H1 (cell line): ENCODE measurements around the gene ATP5PB. TPM values are rescaled to one million over a fixed set of nuclear protein-coding genes. Genes with fewer than 3 reads are reported as not detected.

Experiments
- CTCF ChIA-PET: fragments of 300-600 bp; sonication (Branson Sonifier 250); formaldehyde crosslinking; loops from one replicate; lab custom pipeline; 2021; ENCODE audit not compliant: partially characterized antibody; lab: Charles Lee
- POLR2A ChIA-PET: fragments of 300-600 bp; sonication (Branson Sonifier 250); formaldehyde crosslinking; loops from one replicate; lab custom pipeline; 2021; ENCODE audit warnings: inconsistent platforms; ENCODE audit not compliant: partially characterized antibody; lab: Charles Lee
- DNase-seq, 2 experiments: peaks; one replicate each; pipeline versions ENCODE4 v3.0.0 to v3.0.0-alpha.2; 2010 to 2022; ENCODE audit warnings: low spot score in 2 of 2, low read depth in 1 of 2, mixed read lengths in 1 of 2
- FAIRE-seq: peaks from 2 replicates; lab custom pipeline; 2011; peaks lifted over from hg19 to GRCh38; lab: Jason Lieb, UNC
- H2AFZ ChIP-seq: 2 replicates; pipeline ENCODE4 v1.8.1; 2012; ENCODE audit warnings: low read length, inconsistent platforms
- H2AK5ac ChIP-seq: 2 replicates; pipeline ENCODE4 v1.6.1; 2013; ENCODE audit warnings: low read depth, low read length
- H2BK120ac ChIP-seq: replicated peaks from 2 replicates; pipeline ENCODE3; 2013; ENCODE audit warnings: low read depth, low read length, inconsistent platforms
- H2BK12ac ChIP-seq: 2 replicates; pipeline ENCODE4 v1.6.1; 2013; ENCODE audit warnings: low read depth, low read length
- H2BK15ac ChIP-seq: 2 replicates; pipeline ENCODE4 v1.6.1; 2013; ENCODE audit warnings: low read length
- H2BK20ac ChIP-seq: 2 replicates; pipeline ENCODE4 v1.6.1; 2013; ENCODE audit warnings: low read length
- H2BK5ac ChIP-seq: 2 replicates; pipeline ENCODE4 v1.6.1; 2013; ENCODE audit warnings: low read depth, low read length
- H3K14ac ChIP-seq: 2 replicates; pipeline ENCODE4 v1.6.1; 2013; ENCODE audit warnings: inconsistent platforms; ENCODE audit not compliant: insufficient read length
- H3K18ac ChIP-seq: 2 replicates; pipeline ENCODE4 v1.6.1; 2013; ENCODE audit warnings: low read length; ENCODE audit errors: extremely low read depth
- H3K23ac ChIP-seq: 2 replicates; pipeline ENCODE4 v1.6.1; 2013; ENCODE audit warnings: inconsistent platforms; ENCODE audit not compliant: insufficient read length
- H3K23me2 ChIP-seq: 2 replicates; pipeline ENCODE4 v1.6.1; 2013; ENCODE audit warnings: low read depth, low read length
- H3K27ac ChIP-seq: 2 replicates; pipeline ENCODE4 v1.6.1; 2011; ENCODE audit warnings: low read depth, low read length, inconsistent platforms
- H3K27me3 ChIP-seq, 4 experiments: replicated peaks in 1 of 4; 1 replicate in 1 of 4; 2 replicates in 3 of 4; pipeline versions ENCODE4 v1.6.1 to v1.8.1; 2011 to 2013; ENCODE audit warnings: low read length in 3 of 4, mild to moderate bottlenecking in 3 of 4, inconsistent platforms in 2 of 4, mixed read lengths in 2 of 4, moderate library complexity in 1 of 4; ENCODE audit not compliant: control insufficient read depth in 3 of 4, insufficient read depth in 3 of 4; ENCODE audit errors: extremely low read depth in 1 of 4
- H3K36me3 ChIP-seq, 4 experiments: 2 replicates each; pipeline versions ENCODE4 v1.6.1 to v1.8.1; 2011 to 2013; ENCODE audit warnings: mild to moderate bottlenecking in 4 of 4, low read length in 3 of 4, moderate library complexity in 2 of 4, control low read depth in 1 of 4, inconsistent platforms in 1 of 4; ENCODE audit not compliant: insufficient read depth in 4 of 4, control insufficient read depth in 2 of 4
- H3K4ac ChIP-seq: replicated peaks from 2 replicates; pipeline ENCODE3; 2013; ENCODE audit warnings: low read length, low read depth, mixed read lengths, inconsistent platforms; ENCODE audit not compliant: insufficient read length
- H3K4me1 ChIP-seq, 4 experiments: replicated peaks in 1 of 4; 1 replicate in 1 of 4; 2 replicates in 3 of 4; pipeline versions ENCODE4 v1.6.1 to v1.8.1; 2011 to 2013; ENCODE audit warnings: low read length in 3 of 4, inconsistent platforms in 2 of 4, mixed read lengths in 1 of 4; ENCODE audit not compliant: insufficient read depth in 4 of 4, control insufficient read depth in 3 of 4
- H3K4me2 ChIP-seq, 2 experiments: 2 replicates each; pipeline versions ENCODE4 v1.6.1 to v1.8.1; 2011 to 2013; ENCODE audit warnings: low read depth in 2 of 2, low read length in 2 of 2, control low read depth in 1 of 2, inconsistent platforms in 1 of 2, mild to moderate bottlenecking in 1 of 2; ENCODE audit not compliant: insufficient read depth in 1 of 2
- H3K4me3 ChIP-seq, 4 experiments: fragments of 200-600, 300-600 bp in 1 of 4; sonication (generic), shearing (Covaris generic), sonication (Bioruptor Twin) in 1 of 4; 2 replicates each; pipeline versions ENCODE4 v1.5.1 to v1.8.1; 2011 to 2016; ENCODE audit warnings: low read length in 4 of 4, low read depth in 3 of 4, control low read depth in 2 of 4, inconsistent platforms in 2 of 4, mild to moderate bottlenecking in 2 of 4, mixed read lengths in 1 of 4, moderate library complexity in 1 of 4; ENCODE audit not compliant: insufficient read depth in 2 of 4; ENCODE audit errors: extremely low read depth in 1 of 4
- H3K56ac ChIP-seq: replicated peaks from 2 replicates; pipeline ENCODE3; 2013; ENCODE audit warnings: low read depth, mild to moderate bottlenecking, mixed read lengths, low read length, inconsistent platforms; ENCODE audit not compliant: insufficient read length
- H3K79me1 ChIP-seq: 2 replicates; pipeline ENCODE4 v1.6.1; 2013; ENCODE audit warnings: low read depth, low read length, control low read depth
- H3K79me2 ChIP-seq, 2 experiments: 2 replicates each; pipeline versions ENCODE4 v1.6.1 to v1.8.1; 2012 to 2013; ENCODE audit warnings: low read length in 2 of 2, mild to moderate bottlenecking in 2 of 2, inconsistent platforms in 1 of 2; ENCODE audit not compliant: insufficient read depth in 2 of 2, control insufficient read depth in 1 of 2
- H3K9ac ChIP-seq, 4 experiments: replicated peaks in 1 of 4; 1 replicate in 1 of 4; 2 replicates in 3 of 4; pipeline versions ENCODE4 v1.6.1 to v1.8.1; 2011 to 2013; ENCODE audit warnings: low read depth in 3 of 4, low read length in 3 of 4, control low read depth in 2 of 4, mild to moderate bottlenecking in 2 of 4, moderate library complexity in 2 of 4, inconsistent platforms in 1 of 4; ENCODE audit errors: extremely low read depth in 1 of 4
- H3K9me3 ChIP-seq, 2 experiments: 2 replicates each; pipeline versions ENCODE4 v1.6.1 to v1.8.1; 2012 to 2013; ENCODE audit warnings: mild to moderate bottlenecking in 2 of 2, moderate library complexity in 2 of 2, control low read depth in 1 of 2, inconsistent platforms in 1 of 2, low read depth in 1 of 2, low read length in 1 of 2, mixed read lengths in 1 of 2; ENCODE audit not compliant: insufficient read depth in 2 of 2
- H4K20me1 ChIP-seq, 2 experiments: replicated peaks in 1 of 2; 2 replicates each; pipeline versions ENCODE3 to v1.8.1; 2011 to 2013; ENCODE audit warnings: inconsistent platforms in 2 of 2, low read length in 2 of 2, mild to moderate bottlenecking in 1 of 2; ENCODE audit not compliant: insufficient read depth in 2 of 2, control insufficient read depth in 1 of 2
- H4K5ac ChIP-seq: 2 replicates; pipeline ENCODE4 v1.6.1; 2013; ENCODE audit warnings: low read length, low read depth, mixed read lengths, inconsistent platforms; ENCODE audit not compliant: insufficient read length
- H4K8ac ChIP-seq: 2 replicates; pipeline ENCODE4 v1.8.0; 2013; ENCODE audit warnings: mild to moderate bottlenecking, moderate library complexity, low read length, inconsistent platforms; ENCODE audit not compliant: insufficient read depth; ENCODE audit errors: extremely low read depth
- H4K91ac ChIP-seq: replicated peaks from 2 replicates; pipeline ENCODE3; 2013; ENCODE audit warnings: low read length, mixed read lengths, inconsistent platforms; ENCODE audit not compliant: insufficient read length
- POLR2A ChIP-seq, 2 experiments: IDR thresholded peaks; 1 replicate in 1 of 2; 2 replicates in 1 of 2; pipeline ENCODE4 v1.6.1; 2011; ENCODE audit warnings: low read depth in 2 of 2, low read length in 2 of 2, mild to moderate bottlenecking in 2 of 2; ENCODE audit errors: control extremely low read depth in 1 of 2
- SP4 ChIP-seq: IDR thresholded peaks from 2 replicates; pipeline ENCODE4 v1.6.1; 2012; ENCODE audit warnings: low read length, inconsistent platforms
- WGBS, 2 experiments: shearing (Covaris generic) in 1 of 2; methylation state at CpG; one replicate each; pipeline versions ENCODE4 v1.1.6 to v1.1.7; 2013 to 2015; ENCODE audit warnings: low lambda C conversion rate in 2 of 2, mixed read lengths in 2 of 2, inconsistent platforms in 1 of 2, low coverage in 1 of 2, missing lambda C conversion rate in 1 of 2; ENCODE audit not compliant: insufficient replicate concordance in 2 of 2, insufficient coverage in 1 of 2, insufficient read length in 1 of 2; ENCODE audit errors: extremely low coverage in 1 of 2, missing lambda C conversion rate in 1 of 2; 5-methylcytosine and 5-hydroxymethylcytosine counted together
- polyA plus RNA-seq, 7 experiments: library from polyadenylated mRNA; depleted of rRNA in 3 of 7; stranded (reverse) in 5 of 7; unstranded in 2 of 7; fragments of >200 nt in 5 of 7; fragments of 200-250 nt in 2 of 7; gene quantifications; 1 replicate in 5 of 7; 2 replicates in 1 of 7; 4 replicates in 1 of 7; pipeline versions ENCODE4 v1.2.1 to v1.2.3, GENCODE V29; 2011 to 2013; ENCODE audit warnings: missing spikeins in 2 of 7, mixed read lengths in 2 of 7
- total RNA-seq: library from RNA; stranded (reverse); fragmentation: NEBNext Ultra II Directional; extraction: Animal tissue kit (Norgen Biotek cat#: 25700); gene quantifications from 2 replicates; pipeline ENCODE4 v1.2.1, GENCODE V29; 2021

Gene ATP5PB
- total and polyA plus RNA-seq, 2 of the 8 experiments (the other 6 are each of a cell fraction or from before 2014, with no cell fraction given) = 232 to 262 TPM

DNA sequence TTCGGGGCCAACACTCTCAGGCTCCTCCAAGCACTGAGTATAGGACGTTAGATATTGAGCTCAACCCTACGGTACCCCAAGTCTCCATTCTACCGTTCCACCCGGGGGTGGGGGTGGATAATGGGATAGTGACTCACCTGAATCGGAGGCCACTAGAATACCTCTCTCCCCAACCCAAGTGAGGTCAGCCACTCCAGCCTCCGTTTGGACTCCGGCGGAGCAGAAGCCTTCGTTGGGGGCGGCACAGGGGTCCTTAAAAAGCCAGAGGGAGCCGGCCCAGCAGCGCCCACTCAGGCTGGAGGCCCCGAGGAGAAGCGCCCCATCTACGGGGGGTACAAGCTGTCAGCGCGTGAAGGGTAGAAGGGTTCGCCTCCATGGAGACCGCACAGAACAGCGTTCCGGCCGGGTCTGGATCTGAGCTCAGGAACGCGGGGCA, 764 bp upstream of the ATP5PB start:
- WGBS, 2 experiments = 2% methylated on average over 25 of the region's 25 CpGs; no CpG with 5 or more reads in 1 of the 2 experiments
- H2BK120ac ChIP-seq = no peak overlapping the region
- peak overlapping the region; percentile 86 to 100 (median 99) for H3K4me3 ChIP-seq
- TF ChIP-seq SP4 = no peak
- peak in 1 of 2 experiments; percentile 17; a peak in 1 of 3 replicates for TF ChIP-seq POLR2A (IDR thresholded peaks at IDR 0.05; ENCODE audit: control extremely low read depth in 1 of 2, low read depth in 2 of 2, low read length in 2 of 2)
- H3K9ac ChIP-seq = peak overlapping the region; percentile 82 to 91 (median 88)
- DNase-seq (no peak), FAIRE-seq (no peak)
- H2BK15ac ChIP-seq = no peak overlapping the region
- H4K91ac ChIP-seq = peak overlapping the region; percentile 47
- H3K56ac ChIP-seq = peak overlapping the region; percentile 47
- peak overlapping the region; percentile 25; the same call in 1 of the 2 replicates for H2BK5ac ChIP-seq
- H3K18ac ChIP-seq = peak overlapping the region; percentile 34; the same call in 1 of the 2 replicates
- POLR2A ChIA-PET = interaction anchor here (0.7 to 3.7 kb wide), 9 partner anchors 8 to 309 kb away, joined by 3 to 36 read pairs (median 4); partner anchors contain the start of genes CEPT1 and DRAM2
- CTCF ChIA-PET = interaction anchor here (1.2 to 1.6 kb wide), 2 partner anchors 12 to 321 kb away, joined by 3 read pairs; no protein-coding TSS in a partner anchor
- H3K27ac ChIP-seq = peak overlapping the region; percentile 24; the same call in 1 of the 2 replicates
- peak overlapping the region; percentile 83 to 85 for H3K4me2 ChIP-seq
- peak overlapping the region; percentile 38 for H4K5ac ChIP-seq
- no peaks in the 10 kb centered on the region for H3K9me3 ChIP-seq
- no peaks in the 10 kb centered on the region for H3K27me3 ChIP-seq
- peaks cover 14 to 39% (median 17%) of the 10 kb centered on the region in 4 experiments for H3K36me3 ChIP-seq
- H3K23ac ChIP-seq = no peak overlapping the region
- peaks cover 4% of the 10 kb centered on the region; the same call in 1 of the 2 replicates for H3K79me1 ChIP-seq
- H2AFZ ChIP-seq = no peak overlapping the region
- no peak overlapping the region for H2BK12ac ChIP-seq
- H3K23me2 ChIP-seq = peaks cover 3% of the 10 kb centered on the region
- H2AK5ac ChIP-seq = no peak overlapping the region
- H4K8ac ChIP-seq = peak overlapping the region; percentile 83; the same call in 1 of the 2 replicates
- H3K14ac ChIP-seq = no peak overlapping the region
- H3K79me2 ChIP-seq = peaks cover 5 to 64% of the 10 kb centered on the region in 2 experiments
- no peak overlapping the region for H2BK20ac ChIP-seq
- H3K4me1 ChIP-seq = peaks cover 0 to 2% (median 1%) of the 10 kb centered on the region in 4 experiments; a peak in 3 of 7 replicates
- peaks cover 2 to 5% of the 10 kb centered on the region in 2 experiments for H4K20me1 ChIP-seq
- H3K4ac ChIP-seq = no peak overlapping the region
